GM19023 (cell line): ENCODE data around the gene TRIP6.

Source experiments
- ATAC-seq: cut with Tn5 transposase; IDR thresholded peaks from one replicate; pipeline ENCODE4 v1.9.1; 2021; ENCODE audit warnings: mild to moderate bottlenecking, moderate library complexity; ENCODE audit not compliant: unreplicated experiment

Gene TRIP6

DNA sequence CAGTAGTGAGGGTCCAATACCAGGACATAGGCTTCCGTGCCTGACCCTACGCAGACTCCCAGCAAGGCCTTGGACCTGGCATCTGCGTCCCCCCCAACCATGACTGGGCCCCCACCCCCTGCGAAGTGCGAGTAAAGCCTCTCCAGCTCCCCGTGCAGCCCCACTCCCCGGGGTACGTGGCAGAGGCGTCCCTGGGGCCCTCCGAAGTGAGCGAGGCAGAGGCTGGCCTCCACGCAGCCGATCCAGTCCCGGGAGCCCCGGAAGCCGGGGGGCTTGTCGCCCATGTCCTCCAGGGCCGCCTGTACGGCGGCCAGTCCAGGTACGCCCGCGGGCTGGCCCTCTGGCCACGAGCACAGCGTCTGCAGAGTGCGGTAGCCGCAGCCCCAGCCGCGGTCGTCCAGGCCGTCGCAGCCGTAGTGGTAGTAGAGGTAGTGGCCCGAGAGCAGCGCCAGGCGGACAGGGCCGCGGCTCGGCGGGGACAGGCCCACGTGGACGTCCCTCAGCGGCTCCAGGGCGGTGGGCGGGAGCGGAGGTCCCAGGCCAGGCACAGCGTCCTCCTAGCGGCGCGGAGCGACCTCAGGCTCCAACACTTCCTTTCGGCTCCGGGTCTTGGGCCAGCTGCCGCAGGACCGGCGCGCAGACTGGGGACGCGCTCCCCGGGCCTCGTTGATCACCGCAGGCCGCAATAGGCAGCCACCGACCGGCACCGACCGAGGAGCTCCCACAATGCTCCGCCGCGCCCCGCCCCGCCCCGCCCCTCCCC is 22.0 kb downstream of the TRIP6 start, which contains the start of gene UFSP1:
Gene UFSP1 (minus strand): TSS at position 728 of the 763 bp plus-strand sequence. CDS start 444 bp downstream, at position 284.
- ATAC-seq: peak; percentile 39

DNA sequence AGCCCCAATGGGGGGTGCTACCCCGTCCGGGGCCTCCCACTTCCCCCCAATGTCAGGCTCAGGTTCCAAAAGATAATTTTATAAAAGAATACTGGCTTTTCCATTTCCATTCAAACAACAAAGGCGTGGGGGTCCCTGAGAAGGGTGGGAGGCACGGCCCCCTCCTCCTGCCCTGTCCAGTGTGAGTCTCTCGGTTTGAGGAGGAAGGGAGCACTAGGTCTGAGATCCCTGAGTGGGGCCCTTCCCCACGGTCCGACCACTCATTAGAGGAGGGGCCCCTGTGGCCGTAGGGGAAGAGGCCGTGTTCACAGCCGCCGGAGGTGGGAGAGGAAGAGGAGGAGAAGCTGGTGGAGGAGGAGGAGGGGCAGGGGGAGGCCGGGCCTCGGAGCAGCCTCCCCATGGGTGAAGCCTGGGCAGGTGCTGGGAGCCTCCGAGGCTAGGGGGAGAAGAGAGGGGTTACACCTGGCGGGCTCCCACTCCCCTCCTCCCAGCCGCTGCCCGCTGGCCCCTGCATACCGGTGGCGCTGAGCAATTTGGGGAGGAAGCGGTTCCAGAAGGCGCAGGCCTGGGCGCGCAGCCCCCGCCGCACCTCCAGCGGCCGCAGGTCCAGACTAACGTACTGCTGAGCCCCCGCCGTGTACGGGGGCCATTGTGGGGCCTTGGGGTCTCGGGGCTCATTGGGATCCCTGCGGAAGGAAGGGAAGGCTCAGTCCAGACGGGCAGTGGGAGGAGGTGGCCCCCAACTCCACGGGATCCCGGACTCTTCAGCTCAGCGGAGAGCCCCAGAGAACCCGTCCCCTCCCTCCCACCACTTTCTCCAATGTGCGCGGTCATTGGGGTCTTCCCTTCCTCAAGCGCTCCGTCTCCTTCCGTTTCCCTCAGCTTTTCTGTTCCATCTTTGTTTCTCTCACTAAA is 23.7 kb downstream of the TRIP6 start:
- no peak for ATAC-seq

DNA sequence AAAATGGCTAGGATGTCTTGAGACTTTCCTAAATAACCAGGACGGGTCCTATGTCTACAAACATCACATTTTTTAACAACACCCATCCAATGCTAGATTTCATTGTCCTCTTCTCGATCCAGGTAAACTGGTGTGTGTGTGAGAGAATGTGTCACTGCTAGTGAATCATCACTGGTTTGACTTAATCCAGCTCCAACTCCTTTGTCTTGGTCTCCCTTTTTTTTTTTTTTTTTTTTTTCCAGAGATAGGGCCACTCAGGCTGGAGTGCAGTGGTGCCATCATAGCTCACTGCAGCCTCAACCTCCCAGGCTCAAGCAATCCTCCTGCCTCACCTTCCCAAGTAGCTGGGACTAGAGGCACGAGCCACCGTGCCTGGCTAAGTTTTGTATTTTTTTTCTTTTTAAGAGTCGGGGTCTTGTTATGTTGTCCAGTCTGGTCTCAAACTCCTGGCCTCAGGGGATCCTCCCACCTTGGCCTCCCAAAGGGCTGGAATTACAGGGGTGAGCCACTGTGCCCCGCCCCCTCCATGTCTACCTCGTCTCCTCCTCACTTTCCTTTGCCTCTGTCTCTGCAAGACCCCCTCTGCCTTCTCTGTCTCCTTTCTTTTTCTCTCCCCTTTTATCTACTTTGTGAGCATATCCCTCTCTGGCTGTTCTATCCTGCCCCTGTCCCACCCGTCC is 24.5 kb downstream of the TRIP6 start:
- ATAC-seq: no peak

DNA sequence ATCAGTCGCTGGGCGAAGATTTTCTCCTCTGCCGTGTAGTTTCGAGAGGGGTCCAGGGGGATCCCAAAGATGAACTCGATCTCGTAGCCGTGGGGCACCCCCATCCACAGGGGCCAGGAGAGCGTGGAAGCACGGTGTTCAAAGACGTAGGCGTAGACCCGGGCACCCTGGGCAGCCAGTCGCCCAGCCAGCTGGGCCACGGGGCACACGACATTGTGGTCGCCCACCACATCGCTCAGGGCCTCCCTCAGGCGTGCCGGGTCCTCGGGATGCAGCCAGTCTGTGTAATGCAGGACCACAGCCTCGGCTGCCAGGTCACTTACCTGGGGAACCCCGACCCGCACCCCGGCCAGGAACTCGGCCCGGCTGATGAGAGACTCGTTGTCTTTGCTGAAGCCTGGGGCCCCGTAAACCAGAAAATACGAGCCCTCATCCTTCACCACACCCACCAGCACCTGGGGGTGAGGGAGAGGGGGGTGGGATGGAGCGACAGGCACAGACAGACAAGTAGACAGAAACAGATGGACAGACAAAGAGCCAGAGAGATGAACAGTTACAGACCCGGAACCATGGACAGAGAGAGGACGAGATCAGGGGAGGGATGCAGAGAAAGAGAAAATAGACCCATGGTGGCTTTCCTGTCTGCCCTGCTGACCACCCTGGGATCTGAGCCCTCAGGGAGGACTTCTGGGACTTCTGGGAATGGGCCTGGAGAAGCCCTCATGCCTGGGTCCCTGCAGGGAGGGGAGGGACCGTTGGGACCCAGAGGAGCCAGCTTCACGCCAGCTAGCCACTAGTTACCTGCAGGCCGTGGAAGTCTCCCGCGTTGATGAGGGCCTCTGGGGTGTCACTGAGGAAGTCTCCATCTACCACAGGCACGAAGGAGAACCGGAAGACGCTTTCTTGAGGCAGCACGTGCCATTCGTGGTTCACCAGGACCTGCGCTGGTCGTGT is 25.5 kb downstream of the TRIP6 start:
- ATAC-seq: no peak

DNA sequence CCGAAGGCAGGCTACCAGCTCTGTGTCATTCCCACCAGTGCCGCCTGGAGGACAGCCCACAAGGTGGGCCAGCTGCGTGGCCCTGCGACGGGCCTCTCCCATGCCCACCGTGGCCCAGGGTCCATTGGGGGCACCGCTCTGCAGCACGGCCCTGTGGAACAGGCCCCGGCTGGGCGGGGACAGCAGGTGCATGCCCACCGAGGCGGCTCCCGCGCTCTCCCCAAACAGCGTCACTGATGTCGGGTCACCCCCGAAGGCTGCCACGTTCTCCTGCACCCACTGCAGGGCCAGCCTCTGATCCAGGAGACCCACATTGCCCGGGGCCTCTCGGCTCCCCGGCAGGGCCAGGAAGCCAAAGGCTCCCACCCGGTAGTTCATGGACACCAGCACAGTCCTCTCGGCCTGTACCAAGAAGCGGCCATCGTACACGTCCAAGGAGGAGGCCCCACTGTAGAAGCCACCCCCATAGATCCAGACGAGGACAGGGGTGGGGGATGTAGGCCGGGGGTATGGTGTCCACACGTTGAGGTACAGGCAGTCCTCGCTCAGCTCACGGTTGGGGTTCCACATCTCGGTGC is 26.2 kb downstream of the TRIP6 start:
- no peak for ATAC-seq

DNA sequence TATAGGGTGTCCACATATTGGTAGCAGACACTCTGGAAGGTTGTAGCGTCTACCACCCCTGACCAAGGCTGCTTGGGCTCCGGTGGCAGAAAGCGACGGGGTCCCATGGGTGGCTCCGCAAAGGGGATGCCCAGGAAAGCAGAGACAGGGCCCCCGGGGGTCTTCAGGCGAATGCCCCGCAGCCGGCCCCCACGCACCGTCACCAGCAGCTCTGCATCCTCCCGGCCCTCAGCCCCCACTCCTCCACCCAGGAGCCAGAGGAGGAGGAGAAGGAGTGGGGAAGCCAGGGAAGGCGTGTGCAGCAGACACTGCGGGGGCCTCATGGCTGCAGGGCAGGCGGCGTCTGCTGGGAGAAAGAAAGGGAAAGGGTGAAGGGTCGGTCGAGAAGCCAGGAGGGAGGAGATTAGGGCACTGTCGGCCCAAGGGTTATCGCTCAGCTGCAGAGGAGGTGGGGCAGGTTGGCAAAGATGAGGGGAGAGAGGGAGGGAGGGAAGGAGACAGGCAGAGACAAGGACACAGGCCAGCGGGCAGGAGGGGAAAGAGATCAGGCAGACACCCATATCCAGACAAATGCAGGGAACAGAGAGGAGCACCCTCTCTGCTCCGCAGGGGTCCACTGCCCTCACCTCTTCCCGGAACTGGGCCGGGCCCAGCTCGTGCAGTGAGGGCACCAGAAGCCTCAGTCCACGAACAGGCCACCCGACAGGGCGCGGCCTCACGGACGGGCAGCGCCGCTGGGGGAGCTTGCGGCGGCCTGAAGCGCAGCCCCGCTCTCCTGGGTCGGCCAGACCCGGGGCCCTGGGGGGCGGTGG is 26.9 kb downstream of the TRIP6 start:
- no peak for ATAC-seq

DNA sequence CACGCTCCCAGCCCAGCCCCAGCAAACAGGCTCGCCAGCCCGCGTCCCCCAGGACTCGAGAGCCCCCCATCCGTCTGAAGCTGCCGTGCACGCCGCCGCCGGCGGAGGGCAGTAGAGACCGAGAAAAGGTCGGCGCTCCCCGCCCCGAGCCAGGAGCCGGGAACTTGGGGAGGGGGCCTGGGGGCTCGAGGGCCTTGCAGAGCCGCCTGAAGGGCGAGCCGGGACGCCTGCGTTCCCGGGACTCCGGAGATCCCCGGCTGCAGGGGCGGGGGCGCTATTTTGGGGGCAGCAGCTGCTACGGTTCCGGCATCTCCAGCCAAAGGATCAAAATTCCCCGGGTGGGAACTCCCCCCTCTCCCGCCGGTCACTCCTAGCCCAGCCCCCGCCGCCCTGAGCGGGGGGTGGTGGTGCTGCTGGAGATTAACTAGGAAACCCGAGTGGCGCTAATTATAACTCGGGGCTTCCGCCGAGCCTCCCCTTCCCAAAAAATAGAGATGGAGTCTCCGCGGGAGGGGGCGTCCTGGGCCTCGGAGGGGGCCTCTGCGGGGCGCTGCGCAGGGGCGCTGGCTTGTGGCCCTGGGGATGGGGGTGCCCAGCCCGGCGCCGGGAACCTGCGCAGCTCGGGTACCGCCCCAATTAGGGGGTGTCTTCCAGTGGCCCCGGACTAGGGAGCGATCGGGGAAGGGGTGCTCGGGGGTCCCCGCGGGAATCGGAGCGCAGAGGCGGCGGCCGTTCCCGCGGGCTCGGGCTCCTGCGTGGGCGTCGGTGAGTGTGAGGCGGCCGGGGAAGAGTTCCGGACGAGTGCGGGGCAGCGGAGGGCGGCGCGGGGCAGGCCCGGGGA is 27.9 kb downstream of the TRIP6 start:
- no peak for ATAC-seq

DNA sequence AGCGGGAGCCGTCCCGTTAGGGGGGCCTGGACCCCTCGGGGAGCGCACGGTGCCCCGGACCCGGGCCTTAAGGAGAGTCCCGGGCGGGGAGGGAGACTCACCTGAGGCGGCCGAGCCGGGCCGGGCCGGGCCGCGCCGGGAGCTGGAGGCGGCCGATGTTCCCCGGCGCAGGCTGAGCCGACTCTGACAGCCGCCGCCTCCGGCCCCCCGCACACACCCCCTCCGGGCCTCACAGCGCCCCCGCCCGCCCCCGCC is 28.4 kb downstream of the TRIP6 start, which contains the start of gene ACHE:
Gene ACHE (minus strand): TSS at position 188 of the 255 bp plus-strand sequence. CDS start 1,656 bp downstream, outside the sequence.
- ATAC-seq: no peak

DNA sequence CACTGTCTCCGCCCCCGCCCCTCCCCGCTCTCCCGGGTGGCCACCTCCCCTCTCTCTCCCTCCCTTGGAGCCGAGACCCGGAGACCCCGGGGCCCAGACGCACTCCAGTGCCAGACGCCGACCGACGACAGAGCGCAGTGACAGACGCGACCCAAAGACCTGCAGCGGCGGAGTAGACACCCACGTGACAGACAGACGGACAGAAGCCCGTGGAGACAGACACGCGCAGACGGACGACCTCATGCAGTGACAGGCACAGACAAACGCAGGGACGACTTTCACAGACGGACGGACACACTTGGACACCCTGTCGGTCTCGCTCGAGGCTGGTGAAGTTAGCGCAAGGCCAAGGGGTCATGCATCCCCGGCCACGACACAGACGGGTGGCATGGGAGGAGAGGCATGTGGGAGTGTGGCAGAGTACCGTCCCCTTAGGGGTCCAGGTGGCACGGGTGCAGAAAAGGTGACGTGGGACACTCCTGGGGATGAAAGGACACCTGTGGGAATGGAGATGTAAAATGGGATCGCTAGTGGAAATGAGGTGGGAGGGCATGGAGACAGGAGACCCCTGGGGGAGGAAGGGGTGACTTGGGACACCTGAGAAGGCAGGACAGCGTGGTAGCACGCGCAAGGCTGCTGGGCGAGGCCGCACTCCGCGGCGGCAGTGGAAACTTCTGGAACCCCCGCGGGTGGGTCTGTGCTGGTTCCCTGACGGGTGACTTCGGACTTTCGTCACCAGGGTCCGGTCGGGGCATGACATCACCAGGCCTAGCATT is 29.0 kb downstream of the TRIP6 start:
- no peak for ATAC-seq

DNA sequence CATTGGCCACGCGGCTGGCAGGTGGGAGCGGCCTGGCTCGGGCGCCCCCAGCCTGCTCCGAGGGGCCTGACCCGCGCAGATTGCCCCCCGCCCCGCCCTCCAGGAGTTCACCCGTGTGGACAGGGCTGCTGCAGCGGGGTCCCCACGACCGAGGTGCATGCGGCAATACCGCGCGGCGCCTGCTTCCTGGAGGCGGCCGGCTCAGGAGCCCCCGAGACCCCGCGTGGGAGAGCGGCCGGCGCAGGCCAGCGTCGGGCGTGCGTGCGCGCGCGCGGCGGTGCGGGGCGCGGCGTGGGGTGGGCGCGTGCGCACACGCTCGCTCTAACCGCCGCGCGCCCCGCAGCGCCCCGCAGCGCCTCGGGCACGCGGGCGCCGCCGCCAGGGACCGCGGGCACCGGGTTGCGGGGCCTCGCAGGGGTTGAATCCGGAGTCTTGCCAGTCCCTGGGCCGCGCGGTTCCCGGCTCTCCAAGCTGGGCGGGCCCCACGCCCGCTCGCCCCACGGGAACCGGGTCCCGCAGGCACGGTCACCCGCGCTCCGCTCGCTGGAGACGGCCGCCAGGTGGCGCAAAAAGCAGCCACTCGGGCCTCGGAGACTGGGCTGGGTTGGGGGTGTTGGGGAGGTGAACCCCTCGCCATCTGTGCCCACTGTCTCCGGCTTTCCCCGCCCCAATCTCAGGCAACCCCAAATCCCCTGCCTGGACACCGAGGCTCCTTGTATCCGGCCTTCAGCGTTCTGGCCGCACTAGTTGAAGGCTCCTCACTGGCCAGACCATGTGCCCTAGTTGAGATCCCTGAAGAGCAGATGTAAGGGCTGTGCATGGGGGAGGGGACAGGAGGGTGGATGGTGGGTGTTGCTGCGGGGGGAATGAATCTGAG is 29.8 kb downstream of the TRIP6 start:
- ATAC-seq: no peak

DNA sequence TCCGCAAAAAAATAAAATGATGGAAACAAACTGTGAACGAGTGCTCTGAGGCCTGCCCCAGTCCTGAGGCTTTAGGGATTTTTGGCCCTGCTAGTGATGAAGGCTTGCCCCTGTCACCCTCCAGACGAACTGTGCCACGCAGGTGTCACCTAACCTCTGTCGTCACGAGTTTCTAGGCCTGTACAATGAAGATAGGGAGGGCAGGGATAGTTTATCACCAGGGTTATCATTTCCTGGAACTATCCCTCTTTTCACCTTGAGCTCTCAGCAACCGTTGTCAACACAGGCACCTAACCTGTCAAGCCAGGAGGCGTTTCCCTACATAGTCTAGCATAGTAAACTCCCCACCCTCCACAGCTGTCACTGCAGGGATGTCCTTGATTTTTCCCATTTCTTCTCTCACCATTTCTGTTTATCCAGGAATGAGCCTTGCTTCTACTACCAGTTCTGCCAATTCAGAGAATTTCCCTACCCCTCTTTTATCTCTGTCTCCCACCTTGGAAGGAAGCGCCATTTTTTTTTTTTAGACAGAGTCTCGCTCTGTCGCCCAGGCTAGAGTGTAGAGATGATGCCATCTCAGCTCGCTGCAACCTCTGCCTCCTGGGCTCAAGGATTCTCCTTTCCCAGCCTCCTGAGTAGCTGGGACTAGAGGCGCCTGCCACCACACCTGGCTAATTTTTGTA is 30.7 kb downstream of the TRIP6 start:
- no peak for ATAC-seq

DNA sequence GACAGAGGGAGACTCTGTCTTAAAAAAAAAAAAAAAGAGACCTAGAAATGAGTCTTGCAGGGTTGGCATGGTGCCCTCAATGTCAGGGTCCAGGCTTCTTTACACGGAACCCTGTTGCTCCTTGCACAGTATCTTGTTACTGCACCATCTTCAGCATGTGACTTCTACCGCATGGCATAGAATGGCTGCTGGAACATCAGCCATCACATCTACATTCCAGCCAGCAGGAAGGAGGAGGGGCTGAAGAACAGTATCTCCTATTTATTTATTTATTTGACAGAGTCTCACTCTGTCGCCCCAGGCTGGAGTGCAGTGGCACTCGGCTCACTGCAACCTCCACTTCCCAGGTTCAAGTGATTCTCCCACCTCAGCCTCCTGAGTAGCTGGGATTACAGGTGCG is 32.2 kb downstream of the TRIP6 start:
- no peak for ATAC-seq

DNA sequence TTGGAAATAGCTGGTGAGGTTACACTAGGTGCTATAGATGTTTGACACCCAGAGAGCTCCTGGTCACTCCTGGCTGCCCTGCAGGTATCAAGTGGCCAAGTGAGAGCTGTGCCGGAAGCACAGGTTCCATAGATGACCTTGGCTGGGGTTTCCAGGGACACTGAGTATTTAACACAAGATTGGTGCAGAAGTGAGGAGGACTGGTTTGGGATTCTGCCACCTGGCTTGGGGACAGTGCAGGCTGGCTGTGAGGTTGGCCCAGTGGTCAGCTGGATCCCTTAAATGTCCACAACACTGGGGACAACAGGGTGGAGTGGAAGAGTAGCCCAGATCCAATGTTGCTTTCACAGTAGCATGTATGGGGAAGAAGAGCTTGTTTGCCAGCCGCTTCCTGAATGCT is 33.8 kb downstream of the TRIP6 start:
- no peak for ATAC-seq

DNA sequence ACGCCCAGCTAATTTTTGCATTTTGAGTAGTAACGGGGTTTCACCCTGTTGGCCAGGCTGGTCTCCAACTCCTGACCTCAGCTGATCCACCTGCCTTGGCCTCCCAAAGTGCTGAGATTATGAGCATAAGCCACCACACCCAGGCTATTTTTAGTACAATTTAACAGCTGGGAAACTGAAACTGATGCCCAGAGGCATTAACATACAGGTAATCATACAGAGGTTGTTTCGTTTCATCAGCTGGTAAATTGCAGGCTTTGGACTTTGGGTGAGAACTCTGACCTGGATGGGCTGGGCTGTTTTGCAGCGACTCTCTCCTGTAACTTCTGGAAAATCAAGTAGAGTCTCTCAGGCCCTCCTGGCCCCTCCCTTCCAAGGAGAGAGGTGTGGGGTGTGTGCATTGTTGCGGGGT is 34.7 kb downstream of the TRIP6 start:
- no peak for ATAC-seq

DNA sequence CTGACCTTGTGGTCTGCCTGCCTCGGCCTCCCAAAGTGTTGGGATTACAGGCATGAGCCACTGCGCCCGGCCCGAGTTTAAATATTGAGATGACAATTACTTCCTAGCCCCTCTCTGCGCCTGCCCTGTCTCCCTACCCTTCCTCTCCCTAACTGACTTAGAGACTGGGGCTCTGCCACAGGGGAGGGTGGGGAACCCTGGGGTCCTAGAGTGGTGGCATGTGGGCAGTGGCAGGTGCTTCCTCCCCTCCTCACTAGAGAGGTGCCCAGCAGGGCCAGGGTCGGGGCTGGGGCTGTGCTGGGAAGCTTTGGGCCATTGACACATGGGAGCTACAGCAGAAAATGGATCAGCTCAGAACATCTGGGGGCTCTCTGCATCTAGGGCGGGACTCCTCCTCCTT is 35.5 kb downstream of the TRIP6 start:
- ATAC-seq: no peak

DNA sequence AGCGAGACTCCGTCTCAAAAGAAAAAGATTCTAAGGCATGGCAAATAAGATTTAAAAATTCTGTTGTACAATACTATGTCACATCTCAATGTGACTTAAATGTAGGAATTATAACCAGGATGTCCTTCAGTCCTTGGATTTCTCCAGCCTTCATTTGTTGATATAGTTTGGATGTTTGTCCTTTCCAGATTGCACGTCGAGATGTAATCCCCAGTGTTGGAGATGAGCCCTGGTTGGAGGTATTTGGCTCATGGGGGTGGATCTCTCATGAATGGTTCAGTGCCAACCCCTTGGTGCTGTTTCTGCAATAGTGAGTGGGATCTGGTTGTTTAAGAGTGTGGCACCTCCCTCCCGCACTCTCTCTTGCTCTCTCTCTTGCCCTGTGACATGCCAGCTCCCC is 41.3 kb downstream of the TRIP6 start:
- no peak for ATAC-seq
